ENCODE results near the gene CC2D2A.

- TF ChIP-seq POLR2AphosphoS5 (IDR thresholded peaks at IDR 0.05) (no peak), EP300 (conservative IDR thresholded peaks at IDR 0.05; ENCODE audit: poor library complexity, severe bottlenecking) (no peak), CTCF (IDR thresholded peaks at IDR 0.05; ENCODE audit: poor library complexity, severe bottlenecking) (no peak), EZH2 (IDR thresholded peaks at IDR 0.05; ENCODE audit: borderline replicate concordance, insufficient read depth, low read length, poor library complexity, severe bottlenecking) (no peak), SMC3 (conservative IDR thresholded peaks at IDR 0.05; ENCODE audit: poor library complexity) (no peak)
Measured at GRCh38 chr4:15638418-15638817, 168.7 kb downstream of the CC2D2A start.

Data from neural cell (in vitro differentiated cells).